ENCODE measurements around the gene OIT3. TPM values are rescaled to one million over a fixed set of nuclear protein-coding genes. Genes with fewer than 3 reads are reported as not detected.

The OIT3 gene
- total and polyA plus RNA-seq, 2 of the 8 experiments (the other 6 are each of a cell fraction or from before 2014, with no cell fraction given): not detected

- H3K4ac ChIP-seq (replicated peaks; ENCODE audit: insufficient read length, low read depth, low read length): peak overlapping the region; percentile 65
- CTCF ChIA-PET (ENCODE audit: partially characterized antibody): interaction anchor here (0.9 to 1.1 kb wide), 2 partner anchors 131 to 190 kb away, joined by 3 read pairs; no protein-coding TSS in a partner anchor
- H3K36me3 ChIP-seq (ENCODE audit: control insufficient read depth in 2 of 4, insufficient read depth in 4 of 4, low read length in 3 of 4): peaks cover 0 to 18% (median 6%) of the 10 kb centered on the region in 4 experiments; a peak in 3 of 8 replicates
- DNase-seq (ENCODE audit: low read depth in 1 of 2, low spot score in 2 of 2) (no peak), FAIRE-seq (no peak)
- WGBS, 2 experiments (ENCODE audit: extremely low coverage in 1 of 2, insufficient coverage in 1 of 2, insufficient read length in 1 of 2, insufficient replicate concordance in 2 of 2, low coverage in 1 of 2, low lambda C conversion rate in 2 of 2, missing lambda C conversion rate in 1 of 2): 93% methylated on average over 7 of the region's 7 CpGs; no CpG with 5 or more reads in 1 of the 2 experiments
- H2BK120ac ChIP-seq (replicated peaks; ENCODE audit: low read depth, low read length): no peak overlapping the region
- H2BK12ac ChIP-seq (ENCODE audit: low read depth, low read length): no peak overlapping the region
- peak overlapping the region; percentile 68 for H4K5ac ChIP-seq (ENCODE audit: insufficient read length, low read depth, low read length)
- no peaks in the 10 kb centered on the region for H3K9me3 ChIP-seq (ENCODE audit: insufficient read depth in 2 of 2, low read depth in 1 of 2, low read length in 1 of 2)
- no peak overlapping the region for H2AFZ ChIP-seq (ENCODE audit: low read length)
- H4K91ac ChIP-seq (replicated peaks; ENCODE audit: insufficient read length, low read length): no peak overlapping the region
- peaks cover 3 to 17% (median 11%) of the 10 kb centered on the region in 4 experiments for H3K4me1 ChIP-seq (replicated peaks in 1 of 4; ENCODE audit: control insufficient read depth in 3 of 4, insufficient read depth in 4 of 4, low read length in 3 of 4)
- POLR2A ChIA-PET (ENCODE audit: partially characterized antibody): interaction anchor here (0.8 kb wide), 1 partner anchor 13 kb away, joined by 3 read pairs; no protein-coding TSS in a partner anchor
- H3K4me2 ChIP-seq (ENCODE audit: insufficient read depth in 1 of 2, low read depth in 2 of 2, low read length in 2 of 2): no peak overlapping the region
- H3K18ac ChIP-seq (ENCODE audit: extremely low read depth, low read length): no peak overlapping the region
- no peak overlapping the region for H3K23ac ChIP-seq (ENCODE audit: insufficient read length)
- no peaks in the 10 kb centered on the region for H4K20me1 ChIP-seq (replicated peaks in 1 of 2; ENCODE audit: control insufficient read depth in 1 of 2, insufficient read depth in 2 of 2, low read length in 2 of 2)
- H2BK5ac ChIP-seq (ENCODE audit: low read depth, low read length): no peak overlapping the region
- no peaks in the 10 kb centered on the region for H3K79me1 ChIP-seq (ENCODE audit: low read depth, low read length)
- H2BK20ac ChIP-seq (ENCODE audit: low read length): no peak overlapping the region
- H3K27ac ChIP-seq (ENCODE audit: low read depth, low read length): no peak overlapping the region
- H3K23me2 ChIP-seq (ENCODE audit: low read depth, low read length): no peaks in the 10 kb centered on the region
- H3K4me3 ChIP-seq (ENCODE audit: extremely low read depth in 1 of 4, insufficient read depth in 2 of 4, low read depth in 3 of 4, low read length in 4 of 4): no peak overlapping the region
- H3K79me2 ChIP-seq (ENCODE audit: control insufficient read depth in 1 of 2, insufficient read depth in 2 of 2, low read length in 2 of 2): no peaks in the 10 kb centered on the region
- no peak overlapping the region for H3K14ac ChIP-seq (ENCODE audit: insufficient read length)
- no peak overlapping the region for H2BK15ac ChIP-seq (ENCODE audit: low read length)
- no peaks in the 10 kb centered on the region for H3K27me3 ChIP-seq (replicated peaks in 1 of 4; ENCODE audit: control insufficient read depth in 3 of 4, extremely low read depth in 1 of 4, insufficient read depth in 3 of 4, low read length in 3 of 4)
- 0 out of 2 replicates have a peak overlapping the region, but pooled peaks have one; percentile 17 for H2AK5ac ChIP-seq (ENCODE audit: low read depth, low read length)
- H3K56ac ChIP-seq (replicated peaks; ENCODE audit: insufficient read length, low read depth, low read length): no peak overlapping the region
- no peak overlapping the region for H3K9ac ChIP-seq (replicated peaks in 1 of 4; ENCODE audit: extremely low read depth in 1 of 4, low read depth in 3 of 4, low read length in 3 of 4)
- 0 out of 2 replicates have a peak overlapping the region, but pooled peaks have one; percentile 31 for H4K8ac ChIP-seq (ENCODE audit: extremely low read depth, insufficient read depth, low read length)
- TF ChIP-seq FOSL1 (IDR thresholded peaks at IDR 0.05; ENCODE audit: insufficient read depth, low read depth, low read length) (no peak), SIRT6 (IDR thresholded peaks at IDR 0.05; ENCODE audit: low read length) (no peak), TCF12 (IDR thresholded peaks at IDR 0.05; ENCODE audit: low read depth, low read length) (no peak)
Observed at GRCh38 chr10:72888151-72888638, 5.3 kb upstream of the OIT3 start.

All from H1 (cell line).